K562 (cell line): ENCODE measurements around the gene ZBP1. TPM values are rescaled to one million over a fixed set of nuclear protein-coding genes. Genes with fewer than 3 reads are reported as not detected.
A peak's percentile ranks its signal among the peaks of the same experiment; 100 is the strongest.

Experiments
- ATAC-seq: fragments of 200-7000 bp; cut with Tn5 transposase; 3 replicates; pipeline ENCODE4 v1.9.1; 2020; ENCODE audit warnings: moderate library complexity
- BruUV-seq: library from RNA; stranded (reverse); fragments of 400-500 nt; replicated peaks from 2 replicates; lab custom pipeline; 2021; lab: Mats Ljungman, UMichigan
- CTCF ChIA-PET: fragments of 300-600 bp; formaldehyde crosslinking; extraction: SDS; loops from one replicate; lab custom pipeline; 2021; ENCODE audit warnings: low intra/inter-chr PET ratio; lab: Yijun Ruan, JAX
- POLR2A ChIA-PET: fragments of 300-600, 350-650 bp; sonication (Branson Sonifier 250); formaldehyde crosslinking; extraction: SDS; loops from one replicate; lab custom pipeline; 2021; ENCODE audit warnings: antibody characterized with exemption, inconsistent platforms; lab: Yijun Ruan, JAX
- DNase-seq, 4 experiments: peaks; one replicate each; pipeline versions ENCODE4 v3.0.0 to v3.0.0-alpha.2; 2011 to 2018; ENCODE audit warnings: low spot score in 3 of 4, mixed read lengths in 3 of 4; ENCODE audit errors: extremely low read depth in 1 of 4
- FAIRE-seq: peaks from 2 replicates; lab custom pipeline; 2011; peaks lifted over from hg19 to GRCh38; lab: Jason Lieb, UNC
- H2AFZ ChIP-seq: 2 replicates; pipeline ENCODE4 v1.6.0; 2011; ENCODE audit warnings: low read depth, low read length, control low read depth, inconsistent platforms
- H3K27ac ChIP-seq: fragments of 200-600 bp; 3 replicates; pipeline ENCODE4 v1.8.0; 2011; ENCODE audit warnings: low read depth, mild to moderate bottlenecking, control low read depth, inconsistent platforms, low read length, moderate library complexity, mixed read lengths; ENCODE audit errors: extremely low read depth
- H3K27me3 ChIP-seq, 2 experiments: fragments of 300-600 bp in 1 of 2; 2 replicates in 1 of 2; 3 replicates in 1 of 2; pipeline versions ENCODE4 v1.6.0 to v1.8.0; 2011; ENCODE audit warnings: inconsistent platforms in 2 of 2, low read length in 2 of 2, mild to moderate bottlenecking in 1 of 2, mixed read lengths in 1 of 2, moderate library complexity in 1 of 2; ENCODE audit not compliant: control insufficient read depth in 2 of 2, insufficient read depth in 2 of 2
- H3K36me3 ChIP-seq: fragments of 300-600 bp; 3 replicates; pipeline ENCODE4 v1.8.0; 2011; ENCODE audit warnings: mild to moderate bottlenecking, low read length, inconsistent platforms; ENCODE audit not compliant: control insufficient read depth, insufficient read depth
- H3K4me1 ChIP-seq, 2 experiments: fragments of 200-600 bp in 1 of 2; replicated peaks in 1 of 2; 2 replicates in 1 of 2; 3 replicates in 1 of 2; pipeline versions ENCODE4 v1.5.1 to v1.8.0; 2011; ENCODE audit warnings: inconsistent platforms in 2 of 2, low read length in 2 of 2, mild to moderate bottlenecking in 1 of 2, mixed read lengths in 1 of 2, moderate library complexity in 1 of 2; ENCODE audit not compliant: control insufficient read depth in 2 of 2, insufficient read depth in 2 of 2
- H3K4me2 ChIP-seq: 2 replicates; pipeline ENCODE4 v1.6.1; 2011; ENCODE audit warnings: low read length, control low read depth, inconsistent platforms, mixed read lengths; ENCODE audit not compliant: insufficient read depth
- H3K4me3 ChIP-seq: fragments of 200-600 bp; sonication (generic), shearing (Covaris generic); 2 replicates; pipeline ENCODE4 v1.5.1; 2016; ENCODE audit warnings: control low read depth, inconsistent platforms
- H3K79me2 ChIP-seq: fragments of 200-600 bp; 3 replicates; pipeline ENCODE4 v1.8.0; 2011; ENCODE audit warnings: low read length, inconsistent platforms; ENCODE audit not compliant: control insufficient read depth, insufficient read depth
- H3K9ac ChIP-seq, 2 experiments: 2 replicates each; pipeline versions ENCODE4 v1.6.0 to v1.6.1; 2011; ENCODE audit warnings: low read depth in 2 of 2, low read length in 2 of 2, control low read depth in 1 of 2, inconsistent platforms in 1 of 2, mild to moderate bottlenecking in 1 of 2, mixed read lengths in 1 of 2; ENCODE audit not compliant: insufficient read depth in 1 of 2
- H3K9me1 ChIP-seq: one replicate; pipeline ENCODE4 v1.6.0; 2011; ENCODE audit warnings: inconsistent platforms, mild to moderate bottlenecking, low read length, moderate library complexity; ENCODE audit not compliant: control insufficient read depth, insufficient read depth
- H3K9me3 ChIP-seq: replicated peaks from 2 replicates; pipeline ENCODE4 v1.5.1; 2011; ENCODE audit warnings: low read depth, low read length, inconsistent platforms; ENCODE audit not compliant: control insufficient read depth, insufficient read depth
- H4K20me1 ChIP-seq: replicated peaks from 2 replicates; pipeline ENCODE4 v1.6.1; 2011; ENCODE audit warnings: low read length, inconsistent platforms, mixed read lengths; ENCODE audit not compliant: control insufficient read depth, insufficient read depth
- ZNF830 ChIP-seq: fragments of 250-450 bp; sonication (Bioruptor Pico); IDR thresholded peaks from 2 replicates; pipeline ENCODE4 v1.5.0; 2021; ENCODE audit warnings: mild to moderate bottlenecking
- WGBS: fragments of 100-300 bp; shearing (Covaris generic); methylation state at CpG from one replicate; pipeline ENCODE4 v1.1.6; 2016; ENCODE audit warnings: low coverage, mixed read lengths; ENCODE audit not compliant: insufficient coverage; ENCODE audit errors: missing lambda C conversion rate; 5-methylcytosine and 5-hydroxymethylcytosine counted together
- in situ Hi-C: fragments of 300-500 bp; cut with MboI; formaldehyde crosslinking; loops from 4 replicates; pipeline ENCODE4 v1.15.0; 2018; ENCODE audit warnings: inconsistent platforms, mixed read lengths
- intact Hi-C: fragments of 100-400 bp; cut with micrococcal nuclease; formaldehyde crosslinking; loops from 2 replicates; pipeline ENCODE4 v1.14.2; 2022
- polyA plus RNA-seq, 8 experiments: library from polyadenylated mRNA; depleted of rRNA in 4 of 8; stranded (reverse) in 5 of 8; unstranded in 3 of 8; fragments of >200 nt; fragmentation: Nextera tagmentation in 2 of 8; fragmentation: Illumina TruSeq in 1 of 8; extraction: Ambion mirVana in 2 of 8; extraction: Trizol in 1 of 8; gene quantifications; 2 replicates each; pipeline versions ENCODE4 v1.2.1 to v1.2.3, GENCODE V29; 2011 to 2014; ENCODE audit warnings: inconsistent platforms in 1 of 8, missing spikeins in 1 of 8
- total RNA-seq, 7 experiments: library from RNA; depleted of rRNA in 6 of 7; stranded (reverse); fragments of >200 nt in 6 of 7; fragmentation: Illumina TruSeq in 2 of 7; extraction: Trizol in 2 of 7; gene quantifications; 2 replicates each; pipeline versions ENCODE4 v1.2.1 to v1.2.3, GENCODE V29; 2011 to 2021; ENCODE audit warnings: low replicate concordance in 1 of 7
- TF ChIP-seq, protein P1 (sequence below), 3 experiments: fragments of 200-800 bp in 1 of 3; fragments of 250-450 bp in 1 of 3; fragments of 450-650 bp in 1 of 3; sonication (Bioruptor Pico) in 1 of 3; sonication (Bioruptor generic) in 1 of 3; formaldehyde crosslinking in 1 of 3; IDR thresholded peaks; 2 replicates each; pipeline versions ENCODE4 v1.6.1 to v1.8.0; 2016 to 2022; ENCODE audit warnings: mild to moderate bottlenecking in 2 of 3, missing genetic modification characterization in 2 of 3, missing compliant biosample characterization in 1 of 3, moderate library complexity in 1 of 3

Gene ZBP1
- total and polyA plus RNA-seq, 9 of the 15 experiments (the other 6 are each of a cell fraction or from before 2014, with no cell fraction given) = not detected

DNA sequence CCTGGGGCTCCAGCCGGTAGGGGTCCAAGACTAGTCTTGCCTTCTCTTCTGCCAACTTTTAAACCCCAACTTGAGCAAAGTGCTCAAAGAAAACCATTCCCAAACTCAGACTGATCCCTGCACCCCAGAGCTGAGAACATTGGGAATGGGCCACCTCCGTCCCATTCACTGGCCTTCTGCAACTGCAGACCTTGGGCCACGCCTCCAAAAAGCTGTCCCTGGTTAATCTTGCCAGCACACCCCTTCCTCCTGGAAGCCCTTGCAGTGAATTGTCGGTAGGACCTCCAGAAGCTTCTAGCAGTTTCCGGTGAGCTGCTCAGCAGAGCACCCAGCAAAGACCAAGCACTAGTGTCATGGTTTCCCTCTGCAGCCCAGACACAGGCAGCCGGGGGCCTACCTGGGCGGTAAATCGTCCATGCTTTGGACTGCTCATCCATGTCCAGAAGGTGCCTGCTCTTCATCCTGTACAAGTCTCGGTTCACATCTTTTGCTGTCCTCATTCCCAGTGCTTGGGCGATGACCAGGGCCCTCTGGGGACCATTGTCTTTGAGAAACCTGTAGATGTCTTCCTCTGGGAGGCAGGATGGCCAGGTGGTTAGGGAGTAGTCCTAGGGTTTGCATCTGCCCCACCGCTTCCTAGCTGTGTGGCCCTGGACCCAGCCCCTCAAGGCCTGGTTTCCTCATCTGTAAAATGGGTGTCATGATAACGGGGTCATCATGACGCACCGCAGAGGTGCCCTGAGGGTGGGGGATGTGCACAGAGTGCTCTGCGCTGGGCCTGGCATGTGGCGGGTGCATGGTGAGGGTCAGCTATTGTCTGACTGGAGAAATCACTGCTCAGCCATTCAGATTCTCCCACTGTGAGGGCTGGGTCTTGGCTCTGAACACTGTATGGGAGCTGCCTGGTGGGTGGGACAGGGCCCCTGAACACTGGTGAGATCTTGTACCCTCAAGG lies 5.5 kb downstream of the ZBP1 start:
- Histone ChIP-seq H4K20me1 (peaks cover 15% of the 10 kb centered on the region), H3K9ac (no peak overlapping the region)
- WGBS = 2% methylated on average over 16 of the region's 16 CpGs
- no peak for TF ChIP-seq ZNF830 (CRISPR knock-in tag)
- TF ChIP-seq, protein P1, sequence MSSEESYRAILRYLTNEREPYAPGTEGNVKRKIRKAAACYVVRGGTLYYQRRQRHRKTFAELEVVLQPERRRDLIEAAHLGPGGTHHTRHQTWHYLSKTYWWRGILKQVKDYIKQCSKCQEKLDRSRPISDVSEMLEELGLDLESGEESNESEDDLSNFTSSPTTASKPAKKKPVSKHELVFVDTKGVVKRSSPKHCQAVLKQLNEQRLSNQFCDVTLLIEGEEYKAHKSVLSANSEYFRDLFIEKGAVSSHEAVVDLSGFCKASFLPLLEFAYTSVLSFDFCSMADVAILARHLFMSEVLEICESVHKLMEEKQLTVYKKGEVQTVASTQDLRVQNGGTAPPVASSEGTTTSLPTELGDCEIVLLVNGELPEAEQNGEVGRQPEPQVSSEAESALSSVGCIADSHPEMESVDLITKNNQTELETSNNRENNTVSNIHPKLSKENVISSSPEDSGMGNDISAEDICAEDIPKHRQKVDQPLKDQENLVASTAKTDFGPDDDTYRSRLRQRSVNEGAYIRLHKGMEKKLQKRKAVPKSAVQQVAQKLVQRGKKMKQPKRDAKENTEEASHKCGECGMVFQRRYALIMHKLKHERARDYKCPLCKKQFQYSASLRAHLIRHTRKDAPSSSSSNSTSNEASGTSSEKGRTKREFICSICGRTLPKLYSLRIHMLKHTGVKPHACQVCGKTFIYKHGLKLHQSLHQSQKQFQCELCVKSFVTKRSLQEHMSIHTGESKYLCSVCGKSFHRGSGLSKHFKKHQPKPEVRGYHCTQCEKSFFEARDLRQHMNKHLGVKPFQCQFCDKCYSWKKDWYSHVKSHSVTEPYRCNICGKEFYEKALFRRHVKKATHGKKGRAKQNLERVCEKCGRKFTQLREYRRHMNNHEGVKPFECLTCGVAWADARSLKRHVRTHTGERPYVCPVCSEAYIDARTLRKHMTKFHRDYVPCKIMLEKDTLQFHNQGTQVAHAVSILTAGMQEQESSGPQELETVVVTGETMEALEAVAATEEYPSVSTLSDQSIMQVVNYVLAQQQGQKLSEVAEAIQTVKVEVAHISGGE (CRISPR knock-in tag; IDR thresholded peaks at IDR 0.05) = 0 out of 6 replicates have a peak, but pooled peaks of 1 of the 3 experiments have one; percentile 8
- TF ChIP-seq, all 486 proteins: peak for 1
- no peak overlapping the region for H3K4me3 ChIP-seq
- H3K9me3 ChIP-seq = no peaks in the 10 kb centered on the region
- ATAC-seq (no peak), DNase-seq (no peak), FAIRE-seq (no peak)
- H3K27me3 ChIP-seq = peaks cover 19 to 75% of the 10 kb centered on the region in 2 experiments; a peak in 4 of 5 replicates
- peaks cover 0 to 7% of the 10 kb centered on the region in 2 experiments; a peak in 4 of 5 replicates for H3K4me1 ChIP-seq
- no peaks in the 10 kb centered on the region for H3K36me3 ChIP-seq
- H2AFZ ChIP-seq = no peak overlapping the region
- H3K79me2 ChIP-seq = no peaks in the 10 kb centered on the region
- POLR2A ChIA-PET = interaction anchor here (1.0 to 1.5 kb wide), 2 partner anchors 15 kb away, joined by 3 to 6 read pairs; no protein-coding TSS in a partner anchor
- BruUV-seq = no TSS peak
- no peaks in the 10 kb centered on the region for H3K9me1 ChIP-seq
- CTCF ChIA-PET = no interaction called here
- intact Hi-C loops = no loop called here
- H3K4me2 ChIP-seq = no peak overlapping the region
- no peak overlapping the region for H3K27ac ChIP-seq
- in situ Hi-C loops = loop anchor here (25.0 kb wide), 1 partner anchor 598 kb away; no protein-coding TSS in a partner anchor
